Nephron progenitor cell (in vitro differentiated cells): Measurements from ENCODE around the gene HOXB1.

Experiments
- DNase-seq: peaks from one replicate; pipeline ENCODE4 v3.0.0; 2021
- H3K27ac Mint-ChIP-seq: 2 replicates; pipeline ENCODE4 v1.8.0; 2021; ENCODE audit warnings: mild to moderate bottlenecking, moderate library complexity, mixed read lengths
- H3K27me3 Mint-ChIP-seq: 2 replicates; pipeline ENCODE4 v1.8.0; 2021; ENCODE audit warnings: mild to moderate bottlenecking, low read depth, mixed read lengths; ENCODE audit not compliant: poor library complexity
- H3K36me3 Mint-ChIP-seq: 2 replicates; pipeline ENCODE4 v1.8.0; 2021; ENCODE audit warnings: low read depth, mixed read lengths
- H3K4me1 Mint-ChIP-seq: 2 replicates; pipeline ENCODE4 v1.8.0; 2021; ENCODE audit warnings: mixed read lengths
- H3K4me3 Mint-ChIP-seq: 2 replicates; pipeline ENCODE4 v1.8.0; 2021; ENCODE audit warnings: mild to moderate bottlenecking, moderate library complexity, mixed read lengths
- H3K9me3 Mint-ChIP-seq: 2 replicates; pipeline ENCODE4 v1.8.0; 2021; ENCODE audit warnings: mild to moderate bottlenecking, moderate library complexity, mixed read lengths
- CTCF ChIP-seq: fragments of 200-600 bp; sonication (generic); IDR thresholded peaks from 2 replicates; pipeline ENCODE4 v1.5.0; 2021; ENCODE audit warnings: antibody characterized with exemption

The HOXB1 gene

GRCh38 chr17:48553190-48553547 lies 22.4 kb upstream of the HOXB1 start:
- no peaks in the 10 kb centered on the region for H3K9me3 Mint-ChIP-seq
- peak overlapping the region; percentile 99 for H3K27ac Mint-ChIP-seq
- no peak for TF ChIP-seq CTCF
- peaks cover 43% of the 10 kb centered on the region for H3K36me3 Mint-ChIP-seq
- DNase-seq = no peak
- H3K27me3 Mint-ChIP-seq = no peaks in the 10 kb centered on the region
- H3K4me3 Mint-ChIP-seq = peak overlapping the region; percentile 99
- peaks cover 96% of the 10 kb centered on the region for H3K4me1 Mint-ChIP-seq

GRCh38 chr17:48552466-48553189 lies 21.8 kb upstream of the HOXB1 start:
- Mint-ChIP-seq H3K4me1 (peaks cover 96% of the 10 kb centered on the region), H3K9me3 (no peaks in the 10 kb centered on the region), H3K27ac (peak overlapping the region; percentile 99), H3K36me3 (peaks cover 41% of the 10 kb centered on the region), H3K27me3 (no peaks in the 10 kb centered on the region), H3K4me3 (peak overlapping the region; percentile 99)
- peak; percentile 8 for TF ChIP-seq CTCF
- DNase-seq = peak; percentile 55

- no peak for TF ChIP-seq CTCF
- H3K27ac Mint-ChIP-seq = peak overlapping the region; percentile 99
- H3K36me3 Mint-ChIP-seq = peaks cover 40% of the 10 kb centered on the region
- H3K4me3 Mint-ChIP-seq = peak overlapping the region; percentile 99
- peak; percentile 46 for DNase-seq
- H3K4me1 Mint-ChIP-seq = peaks cover 96% of the 10 kb centered on the region
- H3K27me3 Mint-ChIP-seq = no peaks in the 10 kb centered on the region
- no peaks in the 10 kb centered on the region for H3K9me3 Mint-ChIP-seq
These were observed 21.0 kb upstream of the HOXB1 start for GRCh38 chr17:48551596-48552465.

GRCh38 chr17:48551214-48551555 lies 20.4 kb upstream of the HOXB1 start:
- Mint-ChIP-seq H3K9me3 (no peaks in the 10 kb centered on the region), H3K27me3 (no peaks in the 10 kb centered on the region), H3K27ac (peak overlapping the region; percentile 99), H3K4me3 (peak overlapping the region; percentile 99), H3K4me1 (peaks cover 96% of the 10 kb centered on the region), H3K36me3 (peaks cover 36% of the 10 kb centered on the region)
- no peak for TF ChIP-seq CTCF
- no peak for DNase-seq

- H3K9me3 Mint-ChIP-seq = no peaks in the 10 kb centered on the region
These were observed 19.8 kb upstream of the HOXB1 start for GRCh38 chr17:48550502-48551213.

More at GRCh38 chr17:48550502-48551213, 19.8 kb upstream of the HOXB1 start:
- DNase-seq = peak; percentile 76
- Mint-ChIP-seq H3K27me3 (no peaks in the 10 kb centered on the region), H3K4me1 (peaks cover 96% of the 10 kb centered on the region), H3K27ac (peak overlapping the region; percentile 99), H3K4me3 (peak overlapping the region; percentile 99), H3K36me3 (peaks cover 36% of the 10 kb centered on the region)
- peak; percentile 9 for TF ChIP-seq CTCF
